GM12873 (cell line): ENCODE measurements around the gene N4BP2L2.
A peak's percentile ranks its signal among the peaks of the same experiment; 100 is the strongest.

ENCODE experiments used
- CTCF ChIP-seq: IDR thresholded peaks from 2 replicates; pipeline ENCODE4 v1.5.1; 2012; ENCODE audit warnings: low read depth, mild to moderate bottlenecking, moderate library complexity, low read length, control low read depth; ENCODE audit not compliant: insufficient read depth; ENCODE audit errors: missing control alignments

Gene N4BP2L2

GRCh38 chr13:32425158-32425557 is 113.4 kb downstream of the N4BP2L2 start:
- no peak for TF ChIP-seq CTCF

- TF ChIP-seq CTCF: no peak
Measured at GRCh38 chr13:32423592-32423991, 115.0 kb downstream of the N4BP2L2 start.

GRCh38 chr13:32419862-32420261 is 118.7 kb downstream of the N4BP2L2 start:
- TF ChIP-seq CTCF: no peak

- no peak for TF ChIP-seq CTCF
Measured at GRCh38 chr13:32417995-32418394, 120.6 kb downstream of the N4BP2L2 start.

GRCh38 chr13:32415019-32415418 is 123.6 kb downstream of the N4BP2L2 start:
- peak; percentile 70 for TF ChIP-seq CTCF

GRCh38 chr13:32414580-32414979 is 124.0 kb downstream of the N4BP2L2 start:
- no peak for TF ChIP-seq CTCF

- TF ChIP-seq CTCF: no peak
Measured at GRCh38 chr13:32413284-32413683, 125.3 kb downstream of the N4BP2L2 start.
